VCaP (cell line): ENCODE data around the gene CHD9.

Source experiments
- H3K27ac ChIP-seq: fragments of 450-650 bp; 2 replicates; pipeline ENCODE4 v1.5.1; 2017
- TF ChIP-seq, protein P1 (sequence below): fragments of 450-650 bp; conservative IDR thresholded peaks from 2 replicates; pipeline ENCODE4 v1.5.1; 2017; ENCODE audit warnings: mild to moderate bottlenecking, moderate library complexity

Gene CHD9

DNA sequence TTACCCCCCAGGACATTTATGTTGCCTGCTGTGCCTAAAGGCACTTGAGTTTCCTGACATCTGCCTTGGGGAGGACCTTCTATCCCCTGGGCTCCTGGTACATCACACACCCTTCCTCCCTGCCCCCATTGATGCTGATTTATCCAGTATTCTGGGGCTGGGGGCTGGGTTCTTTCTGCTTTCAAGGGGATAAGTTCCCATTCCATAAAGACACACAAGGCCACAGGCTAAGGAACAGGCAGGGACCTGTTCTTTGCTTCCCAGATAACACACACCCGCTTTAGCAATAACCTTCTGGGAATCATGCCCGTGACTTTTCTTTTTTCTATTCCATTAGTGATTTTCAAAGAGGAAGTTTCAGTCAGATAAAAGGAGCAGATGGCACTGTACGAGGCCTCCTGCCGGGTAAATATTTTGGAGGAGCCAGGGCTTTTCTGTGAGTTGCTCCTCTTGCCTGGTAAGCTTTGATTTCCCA is 30.6 kb downstream of the CHD9 start:
- H3K27ac ChIP-seq = no peak overlapping the region
- TF ChIP-seq, protein P1, sequence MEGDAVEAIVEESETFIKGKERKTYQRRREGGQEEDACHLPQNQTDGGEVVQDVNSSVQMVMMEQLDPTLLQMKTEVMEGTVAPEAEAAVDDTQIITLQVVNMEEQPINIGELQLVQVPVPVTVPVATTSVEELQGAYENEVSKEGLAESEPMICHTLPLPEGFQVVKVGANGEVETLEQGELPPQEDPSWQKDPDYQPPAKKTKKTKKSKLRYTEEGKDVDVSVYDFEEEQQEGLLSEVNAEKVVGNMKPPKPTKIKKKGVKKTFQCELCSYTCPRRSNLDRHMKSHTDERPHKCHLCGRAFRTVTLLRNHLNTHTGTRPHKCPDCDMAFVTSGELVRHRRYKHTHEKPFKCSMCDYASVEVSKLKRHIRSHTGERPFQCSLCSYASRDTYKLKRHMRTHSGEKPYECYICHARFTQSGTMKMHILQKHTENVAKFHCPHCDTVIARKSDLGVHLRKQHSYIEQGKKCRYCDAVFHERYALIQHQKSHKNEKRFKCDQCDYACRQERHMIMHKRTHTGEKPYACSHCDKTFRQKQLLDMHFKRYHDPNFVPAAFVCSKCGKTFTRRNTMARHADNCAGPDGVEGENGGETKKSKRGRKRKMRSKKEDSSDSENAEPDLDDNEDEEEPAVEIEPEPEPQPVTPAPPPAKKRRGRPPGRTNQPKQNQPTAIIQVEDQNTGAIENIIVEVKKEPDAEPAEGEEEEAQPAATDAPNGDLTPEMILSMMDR = no peak

GRCh38 chr16:53085931-53086421 is 31.2 kb downstream of the CHD9 start:
- H3K27ac ChIP-seq = no peak overlapping the region
- TF ChIP-seq, protein P1 = no peak

- TF ChIP-seq, protein P1 = no peak
- no peak overlapping the region for H3K27ac ChIP-seq
Observed at GRCh38 chr16:53087101-53087500, 32.3 kb downstream of the CHD9 start.

- TF ChIP-seq, protein P1 = no peak
- no peak overlapping the region for H3K27ac ChIP-seq
Observed at GRCh38 chr16:53089434-53090285, 34.9 kb downstream of the CHD9 start.

- TF ChIP-seq, protein P1 = no peak
- no peak overlapping the region for H3K27ac ChIP-seq
Observed at GRCh38 chr16:53090286-53090590, 35.4 kb downstream of the CHD9 start.

DNA sequence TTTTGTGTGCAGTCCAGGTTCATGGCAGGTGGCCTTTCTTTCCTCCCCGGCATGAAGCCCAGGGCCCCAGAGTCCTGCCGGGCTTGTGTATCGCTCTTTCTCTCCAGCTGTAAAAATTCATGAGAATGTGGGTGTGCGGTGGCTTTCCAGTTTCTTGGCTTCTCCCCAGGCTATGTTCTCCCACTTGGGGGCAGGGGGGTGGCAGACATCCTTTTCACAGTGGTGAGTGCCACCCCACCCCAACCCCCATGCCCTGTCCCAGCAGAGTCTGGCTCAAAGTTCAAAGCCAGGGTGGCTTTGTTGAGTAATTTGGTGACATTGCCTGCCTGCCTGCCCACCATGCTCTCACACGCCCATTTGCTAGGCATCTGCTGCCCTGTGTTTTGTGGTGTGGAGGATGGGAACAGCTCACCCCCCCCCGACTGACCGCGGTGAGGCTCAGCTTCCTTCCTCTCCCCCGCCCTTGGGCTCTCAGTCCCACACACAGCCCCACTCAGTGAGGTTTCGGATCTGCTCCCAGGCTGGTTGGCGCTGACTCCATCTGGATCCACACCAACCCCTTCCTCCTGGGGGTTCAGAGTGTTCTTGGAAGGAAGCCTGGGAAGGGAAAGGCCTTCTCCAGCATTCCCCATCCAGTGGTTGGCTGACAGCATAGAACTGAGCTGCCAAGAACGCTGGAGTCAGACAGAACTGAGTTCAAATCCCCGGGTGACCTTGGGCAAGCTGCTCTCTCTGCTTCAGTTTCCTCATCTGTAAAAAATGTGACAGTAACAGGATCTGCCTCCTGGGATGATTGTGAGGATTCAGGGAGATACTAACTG is 36.0 kb downstream of the CHD9 start:
- TF ChIP-seq, protein P1 = no peak
- no peak overlapping the region for H3K27ac ChIP-seq
